Natural killer cell (primary cell): Measurements from ENCODE around the gene IL18RAP. TPM values are rescaled to one million over a fixed set of nuclear protein-coding genes. Genes with fewer than 3 reads are reported as not detected.
A peak's percentile ranks its signal among the peaks of the same experiment; 100 is the strongest.

Experiments used
- ATAC-seq, 3 donors: fragments of 150-1000 bp in 2 of 3; fragments of 200-7000 bp in 1 of 3; cut with Tn5 transposase; 1 replicate in 1 of 3; 2 replicates in 2 of 3; pipeline ENCODE4 v1.10.0; 2021; ENCODE audit warnings: mild to moderate bottlenecking in 2 of 3, moderate library complexity in 2 of 3
- DNase-seq, 2 donors: peaks; one replicate each; pipeline versions ENCODE4 v3.0.0 to v3.0.0-alpha.2; 2013 to 2021; ENCODE audit warnings: mixed read lengths in 1 of 2
- H3K27ac ChIP-seq: one replicate; pipeline ENCODE4 v1.5.1; 2013; ENCODE audit warnings: mild to moderate bottlenecking, low read length
- H3K27me3 ChIP-seq: one replicate; pipeline ENCODE4 v1.6.1; 2013; ENCODE audit warnings: low read length; ENCODE audit not compliant: control insufficient read depth, insufficient read depth
- H3K36me3 ChIP-seq: one replicate; pipeline ENCODE4 v1.6.1; 2013; ENCODE audit warnings: low read length; ENCODE audit not compliant: control insufficient read depth, insufficient read depth
- H3K4me1 ChIP-seq: one replicate; pipeline ENCODE4 v1.6.1; 2013; ENCODE audit warnings: low read length; ENCODE audit not compliant: control insufficient read depth, insufficient read depth
- H3K4me3 ChIP-seq: one replicate; pipeline ENCODE4 v1.5.1; 2013; ENCODE audit warnings: low read length
- H3K9me3 ChIP-seq: one replicate; pipeline ENCODE4 v1.6.1; 2013; ENCODE audit warnings: low read length; ENCODE audit not compliant: control insufficient read depth, insufficient read depth
- H3K27ac Mint-ChIP-seq, 2 donors: one replicate each; pipeline ENCODE4 v1.8.0; 2022; ENCODE audit warnings: mild to moderate bottlenecking in 2 of 2, mixed read lengths in 2 of 2, moderate library complexity in 1 of 2
- H3K27me3 Mint-ChIP-seq, 2 donors: one replicate each; pipeline ENCODE4 v1.8.0; 2022; ENCODE audit warnings: low read depth in 2 of 2, mixed read lengths in 2 of 2
- H3K36me3 Mint-ChIP-seq: one replicate; pipeline ENCODE4 v1.8.0; 2022; ENCODE audit warnings: mixed read lengths
- H3K4me1 Mint-ChIP-seq, 2 donors: one replicate each; pipeline ENCODE4 v1.8.0; 2022; ENCODE audit warnings: mixed read lengths in 2 of 2
- H3K4me3 Mint-ChIP-seq: one replicate; pipeline ENCODE4 v1.8.0; 2022; ENCODE audit warnings: mild to moderate bottlenecking, moderate library complexity, mixed read lengths
- H3K9me3 Mint-ChIP-seq, 2 donors: one replicate each; pipeline ENCODE4 v1.8.0; 2022; ENCODE audit warnings: mixed read lengths in 2 of 2
- WGBS: methylation state at CpG from one replicate; pipeline ENCODE4 v1.1.7; 2013; ENCODE audit warnings: missing lambda C conversion rate; ENCODE audit not compliant: insufficient coverage; 5-methylcytosine and 5-hydroxymethylcytosine counted together
- intact Hi-C: fragments of 100-400 bp; cut with micrococcal nuclease; formaldehyde crosslinking; loops from one replicate; pipeline ENCODE4 v1.14.2; 2022
- total RNA-seq, 4 donors: library from RNA; stranded (reverse); fragments of 120-200 nt in 1 of 4; gene quantifications; one replicate each; pipeline versions ENCODE4 v1.2.3 to v1.2.4, GENCODE V29; 2013 to 2022
- TF ChIP-seq, protein P1 (sequence below): fragments of 200-600 bp; IDR thresholded peaks from one replicate; pipeline ENCODE4 v1.8.0; 2022; ENCODE audit warnings: antibody characterized with exemption

The IL18RAP gene
- total RNA-seq, 3 donors from 2014 or later (not counting 1 experiment from before 2014, with no cell fraction given), result 136 to 309 (median 203) TPM

GRCh38 chr2:102392942-102393341 lies 30.0 kb upstream of the IL18RAP start:
- Mint-ChIP-seq H3K4me3 (no peak overlapping the region), H3K36me3 (no peaks in the 10 kb centered on the region), H3K27me3 (no peaks in the 10 kb centered on the region), H3K4me1 (peaks cover 13 to 16% of the 10 kb centered on the region in 2 donors), H3K9me3 (no peaks in the 10 kb centered on the region), H3K27ac (no peak overlapping the region)
- DNase-seq (no peak), ATAC-seq (no peak)
- Histone ChIP-seq H3K4me1 (peaks cover 11% of the 10 kb centered on the region), H3K27ac (no peak overlapping the region), H3K27me3 (no peaks in the 10 kb centered on the region), H3K9me3 (no peaks in the 10 kb centered on the region), H3K4me3 (no peak overlapping the region), H3K36me3 (peaks cover 8% of the 10 kb centered on the region)
- no CpG with 5 or more reads among the region's 1 CpG for WGBS
- TF ChIP-seq, protein P1, sequence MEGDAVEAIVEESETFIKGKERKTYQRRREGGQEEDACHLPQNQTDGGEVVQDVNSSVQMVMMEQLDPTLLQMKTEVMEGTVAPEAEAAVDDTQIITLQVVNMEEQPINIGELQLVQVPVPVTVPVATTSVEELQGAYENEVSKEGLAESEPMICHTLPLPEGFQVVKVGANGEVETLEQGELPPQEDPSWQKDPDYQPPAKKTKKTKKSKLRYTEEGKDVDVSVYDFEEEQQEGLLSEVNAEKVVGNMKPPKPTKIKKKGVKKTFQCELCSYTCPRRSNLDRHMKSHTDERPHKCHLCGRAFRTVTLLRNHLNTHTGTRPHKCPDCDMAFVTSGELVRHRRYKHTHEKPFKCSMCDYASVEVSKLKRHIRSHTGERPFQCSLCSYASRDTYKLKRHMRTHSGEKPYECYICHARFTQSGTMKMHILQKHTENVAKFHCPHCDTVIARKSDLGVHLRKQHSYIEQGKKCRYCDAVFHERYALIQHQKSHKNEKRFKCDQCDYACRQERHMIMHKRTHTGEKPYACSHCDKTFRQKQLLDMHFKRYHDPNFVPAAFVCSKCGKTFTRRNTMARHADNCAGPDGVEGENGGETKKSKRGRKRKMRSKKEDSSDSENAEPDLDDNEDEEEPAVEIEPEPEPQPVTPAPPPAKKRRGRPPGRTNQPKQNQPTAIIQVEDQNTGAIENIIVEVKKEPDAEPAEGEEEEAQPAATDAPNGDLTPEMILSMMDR, result no peak
- intact Hi-C loops, result no loop called here

DNA sequence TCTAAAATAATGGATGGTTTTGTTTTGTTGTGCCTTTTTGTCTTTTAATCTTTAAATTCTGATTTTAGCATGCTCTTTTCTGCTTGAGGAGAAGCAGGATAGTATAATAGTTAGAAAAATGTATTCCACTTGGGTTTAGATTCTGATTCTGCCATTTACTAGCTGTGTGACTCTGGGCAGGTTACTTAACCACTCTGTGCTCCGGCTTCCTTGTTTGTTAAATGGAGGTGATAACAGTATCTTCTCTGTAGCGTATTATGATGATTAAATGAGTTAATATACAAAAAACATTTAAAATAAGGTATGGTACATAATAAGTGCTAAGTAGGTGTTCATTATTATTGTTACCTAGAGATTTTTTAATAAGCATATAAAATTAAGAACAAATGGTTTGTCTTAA lies 26.9 kb upstream of the IL18RAP start:
- H3K4me3 ChIP-seq, result no peak overlapping the region
- TF ChIP-seq, protein P1, result no peak
- Mint-ChIP-seq H3K9me3 (no peaks in the 10 kb centered on the region), H3K27me3 (no peaks in the 10 kb centered on the region), H3K27ac (no peak overlapping the region), H3K36me3 (no peaks in the 10 kb centered on the region), H3K4me1 (peaks cover 30 to 42% of the 10 kb centered on the region in 2 donors), H3K4me3 (no peak overlapping the region)
- no peak overlapping the region for H3K27ac ChIP-seq
- peaks cover 24% of the 10 kb centered on the region for H3K4me1 ChIP-seq
- no CpG with 5 or more reads among the region's 2 CpGs for WGBS
- no peak for ATAC-seq
- intact Hi-C loops, result no loop called here
- H3K27me3 ChIP-seq, result no peaks in the 10 kb centered on the region
- no peaks in the 10 kb centered on the region for H3K36me3 ChIP-seq
- no peaks in the 10 kb centered on the region for H3K9me3 ChIP-seq
- DNase-seq, result no peak

GRCh38 chr2:102397209-102397608 lies 25.8 kb upstream of the IL18RAP start:
- no peaks in the 10 kb centered on the region for H3K9me3 ChIP-seq
- Mint-ChIP-seq H3K4me3 (no peak overlapping the region), H3K4me1 (peaks cover 30 to 42% of the 10 kb centered on the region in 2 donors), H3K27ac (no peak overlapping the region), H3K36me3 (no peaks in the 10 kb centered on the region), H3K27me3 (no peaks in the 10 kb centered on the region), H3K9me3 (no peaks in the 10 kb centered on the region)
- no peak for DNase-seq
- intact Hi-C loops, result no loop called here
- no peak overlapping the region for H3K4me3 ChIP-seq
- ATAC-seq, result no peak
- no peak overlapping the region for H3K27ac ChIP-seq
- 89% methylated on average over 6 of the region's 6 CpGs for WGBS
- peaks cover 22% of the 10 kb centered on the region for H3K4me1 ChIP-seq
- no peaks in the 10 kb centered on the region for H3K27me3 ChIP-seq
- TF ChIP-seq, protein P1, result no peak
- H3K36me3 ChIP-seq, result no peaks in the 10 kb centered on the region

DNA sequence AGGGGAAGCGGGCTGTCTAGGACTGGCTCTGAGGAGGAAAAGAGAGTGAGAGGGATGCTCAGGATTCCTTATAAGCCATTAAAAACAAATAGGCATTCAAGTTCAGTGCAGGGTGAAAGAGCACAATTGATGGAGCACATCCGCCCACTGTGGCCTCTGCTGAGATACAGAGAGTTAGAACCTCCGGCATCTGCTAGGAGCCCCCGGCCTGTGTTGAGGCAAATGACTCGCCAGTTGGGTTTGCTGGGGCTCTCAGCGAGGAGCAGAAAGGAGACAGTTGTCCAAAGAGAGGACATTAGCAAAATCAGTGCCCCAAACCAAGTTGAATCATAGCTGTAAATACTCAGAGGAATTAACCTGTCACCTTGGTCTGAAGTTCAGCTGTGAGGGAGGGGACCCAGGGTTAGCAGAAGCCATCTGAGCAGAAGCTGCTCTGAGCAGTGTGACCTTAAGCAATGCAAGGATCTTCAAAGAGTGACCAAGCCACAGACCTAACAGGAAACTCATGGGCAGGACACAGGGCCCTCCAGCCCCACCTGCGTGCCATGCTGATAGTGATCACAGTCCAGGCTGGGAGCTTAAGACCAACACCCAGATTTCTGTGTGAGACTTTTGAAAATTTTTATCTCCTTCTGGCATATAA lies 23.3 kb upstream of the IL18RAP start:
- H3K4me3 ChIP-seq, result no peak overlapping the region
- peak overlapping the region; percentile 4 for H3K27ac ChIP-seq
- DNase-seq, result no peak
- 60% methylated on average over 7 of the region's 7 CpGs for WGBS
- H3K4me1 ChIP-seq, result peaks cover 22% of the 10 kb centered on the region
- Mint-ChIP-seq H3K36me3 (no peaks in the 10 kb centered on the region), H3K4me3 (peak overlapping the region; percentile 35), H3K4me1 (peaks cover 32 to 41% of the 10 kb centered on the region in 2 donors), H3K27ac (peak overlapping the region; percentile 69 to 78), H3K27me3 (no peaks in the 10 kb centered on the region), H3K9me3 (no peaks in the 10 kb centered on the region)
- TF ChIP-seq, protein P1, result no peak
- H3K36me3 ChIP-seq, result no peaks in the 10 kb centered on the region
- H3K27me3 ChIP-seq, result no peaks in the 10 kb centered on the region
- ATAC-seq, result peak; percentile 77 to 87 (median 81)
- H3K9me3 ChIP-seq, result no peaks in the 10 kb centered on the region
- intact Hi-C loops, result no loop called here
